ENCODE results near the gene KRTAP10-7. TPM values are rescaled to one million over a fixed set of nuclear protein-coding genes. Genes with fewer than 3 reads are reported as not detected.
"Not testable (repeated sequence)": the region's sequence is repeated elsewhere in the genome, so short reads cannot be mapped to it uniquely, and the experiment has no call there.

The KRTAP10-7 gene
- total and polyA plus RNA-seq, 8 donors, result not detected

DNA sequence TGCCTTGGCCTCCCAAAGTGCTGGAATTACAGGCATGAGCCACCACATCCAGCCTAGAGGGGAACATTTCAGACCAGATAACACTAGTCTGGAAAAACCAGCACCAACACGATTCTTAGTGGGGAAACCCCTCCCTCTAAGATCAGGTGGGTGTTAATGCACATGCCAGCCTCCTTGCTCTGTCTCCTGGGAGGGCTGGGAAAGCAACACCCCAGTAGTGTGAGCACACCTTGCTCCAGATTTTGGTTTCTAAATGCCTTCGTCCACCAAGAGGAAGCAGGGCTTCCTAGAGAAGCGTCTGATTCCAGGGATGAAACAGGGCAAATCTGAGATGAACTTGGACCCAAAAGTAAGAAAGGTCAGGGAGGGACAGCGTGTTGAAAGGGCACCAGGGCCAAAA, 29.1 kb upstream of the KRTAP10-7 start:
- Histone ChIP-seq H3K27me3 (peaks cover 0 to 47% (median 5%) of the 10 kb centered on the region in 3 donors), H3K36me3 (no peaks in the 10 kb centered on the region), H3K9me3 (peaks cover 0 to 16% (median 12%) of the 10 kb centered on the region in 4 donors), H3K4me1 (peaks cover 0 to 19% (median 10%) of the 10 kb centered on the region in 4 donors), H3K4me3 (no peak overlapping the region), H3K27ac (no peak overlapping the region)
- WGBS, 5 donors, result 65 to 88% (median 81%) methylated on average over 4 of the region's 4 CpGs
- TF ChIP-seq CTCF (IDR thresholded peaks at IDR 0.05) (no peak), EP300 (IDR thresholded peaks at IDR 0.05) (no peak), POLR2A (IDR thresholded peaks at IDR 0.05) (no peak), POLR2AphosphoS5 (IDR thresholded peaks at IDR 0.05) (no peak)
- intact Hi-C loops (cut with DNase I; ENCODE audit: low total_unique reads), result no loop called here
- DNase-seq, result no peak

- H3K4me1 ChIP-seq, result peaks cover 0 to 19% (median 10%) of the 10 kb centered on the region in 4 donors
- H3K9me3 ChIP-seq, result peaks cover 0 to 24% (median 20%) of the 10 kb centered on the region in 4 donors
- no peaks in the 10 kb centered on the region for H3K36me3 ChIP-seq
- no peak for DNase-seq
- peaks cover 0 to 47% (median 5%) of the 10 kb centered on the region in 3 donors for H3K27me3 ChIP-seq
- no peak overlapping the region for H3K27ac ChIP-seq
- H3K4me3 ChIP-seq, result no peak overlapping the region
- 92 to 95% (median 93%) methylated on average over 30 to 40 of the region's 40 CpGs for WGBS, 5 donors
- intact Hi-C loops (cut with DNase I; ENCODE audit: low total_unique reads), result no loop called here
- no peak for TF ChIP-seq EP300 (IDR thresholded peaks at IDR 0.05)
- no peak for TF ChIP-seq POLR2A (IDR thresholded peaks at IDR 0.05)
- TF ChIP-seq CTCF (IDR thresholded peaks at IDR 0.05), result no peak
- no peak for TF ChIP-seq POLR2AphosphoS5 (IDR thresholded peaks at IDR 0.05)
Observed at GRCh38 chr21:44571844-44572782, 28.3 kb upstream of the KRTAP10-7 start.

DNA sequence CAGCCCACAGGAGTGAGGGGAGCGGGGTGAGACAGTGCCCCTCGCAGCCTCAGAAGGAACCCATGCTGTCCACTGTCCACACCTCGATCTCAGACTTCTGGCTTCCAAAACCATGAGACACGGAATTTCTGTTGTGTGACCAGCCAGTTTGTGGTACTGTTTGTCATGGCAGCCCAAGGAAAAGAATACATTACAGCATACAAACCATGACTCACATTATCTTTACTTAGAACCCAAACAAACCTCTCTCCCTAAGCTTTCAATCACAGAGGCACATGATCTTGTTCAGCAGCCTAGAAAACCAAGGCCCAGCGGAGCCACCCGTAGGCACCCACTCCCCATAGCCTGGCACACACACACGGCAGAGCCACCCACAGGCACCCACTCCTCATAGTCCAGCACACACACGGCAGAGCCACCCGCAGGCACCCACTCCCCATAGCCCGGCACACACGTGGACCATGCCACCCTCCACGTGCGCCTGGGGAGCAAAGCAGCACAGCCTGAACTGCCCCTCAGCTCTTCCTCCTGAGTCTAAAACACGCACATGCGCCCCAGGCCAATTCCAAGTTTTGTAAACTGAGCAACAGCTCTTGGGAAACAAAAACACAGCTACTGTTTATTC, 27.3 kb upstream of the KRTAP10-7 start:
- Histone ChIP-seq H3K4me1 (peaks cover 0 to 19% (median 10%) of the 10 kb centered on the region in 4 donors), H3K27me3 (peaks cover 0 to 44% (median 5%) of the 10 kb centered on the region in 3 donors), H3K27ac (no peak overlapping the region), H3K36me3 (no peaks in the 10 kb centered on the region), H3K4me3 (no peak overlapping the region), H3K9me3 (peaks cover 0 to 29% (median 26%) of the 10 kb centered on the region in 4 donors)
- 62 to 78% (median 66%) methylated on average over 15 of the region's 15 CpGs for WGBS, 5 donors
- no peak for DNase-seq
- intact Hi-C loops (cut with DNase I; ENCODE audit: low total_unique reads), result no loop called here
- no peak for TF ChIP-seq CTCF (IDR thresholded peaks at IDR 0.05)
- no peak for TF ChIP-seq POLR2AphosphoS5 (IDR thresholded peaks at IDR 0.05)
- TF ChIP-seq POLR2A (IDR thresholded peaks at IDR 0.05), result no peak
- no peak for TF ChIP-seq EP300 (IDR thresholded peaks at IDR 0.05)

- H3K27ac ChIP-seq; H3K4me3 ChIP-seq; H3K36me3 ChIP-seq; intact Hi-C loops (cut with DNase I; ENCODE audit: low total_unique reads); DNase-seq: not testable (repeated sequence)
- H3K9me3 ChIP-seq, result peaks cover 0 to 29% (median 26%) of the 10 kb centered on the region in 4 donors
- H3K4me1 ChIP-seq, result peaks cover 0 to 19% (median 10%) of the 10 kb centered on the region in 4 donors
- H3K27me3 ChIP-seq, result peaks cover 0 to 41% (median 5%) of the 10 kb centered on the region in 3 donors
- WGBS, 5 donors, result 41 to 60% (median 44%) methylated on average over 16 to 22 of the region's 25 CpGs
Observed at GRCh38 chr21:44573630-44574456, 26.6 kb upstream of the KRTAP10-7 start, which contains the start of gene KRTAP10-4. TSS of gene KRTAP10-4 (plus strand) at chr21:44573729. CDS start at chr21:44573759, 30 bp downstream.
